ENCODE results near the gene TMEM101. TPM values are rescaled to one million over a fixed set of nuclear protein-coding genes. Genes with fewer than 3 reads are reported as not detected.

TMEM101 gene
- total and polyA plus RNA-seq, 2 donors (not counting 3 experiments of a cell fraction or from before 2014, with no cell fraction given): 30.4 to 60.2 TPM

GRCh38 chr17:44038604-44039011 lies 23.8 kb upstream of the TMEM101 start:
- dilution Hi-C loops (cut with MboI; ENCODE audit: extremely low pct_ligation_motif_present, low sequenced_read_pairs) (no loop called here), intact Hi-C loops (cut with micrococcal nuclease) (no loop called here)
- Histone ChIP-seq H3K27ac (ENCODE audit: insufficient read depth, low read depth, low read length) (no peak overlapping the region), H3K9me3 (replicated peaks; ENCODE audit: control insufficient read depth, insufficient read depth, low read length) (no peaks in the 10 kb centered on the region), H3K4me2 (ENCODE audit: insufficient read depth, low read length) (no peak overlapping the region), H3K36me3 (ENCODE audit: control insufficient read depth in 2 of 2, extremely low read depth in 1 of 2, insufficient read depth in 2 of 2, low read length in 2 of 2) (peaks cover 18 to 21% of the 10 kb centered on the region in 2 experiments), H3K4me3 (replicated peaks in 1 of 3; ENCODE audit: insufficient read depth in 1 of 3, low read depth in 1 of 3, low read length in 3 of 3) (no peak overlapping the region), H4K20me1 (replicated peaks; ENCODE audit: control insufficient read depth, extremely low read depth, insufficient read depth, low read length) (no peaks in the 10 kb centered on the region), H3K4me1 (ENCODE audit: control insufficient read depth, extremely low read depth, insufficient read depth, low read length) (peaks cover 8% of the 10 kb centered on the region), H3K9ac (replicated peaks; ENCODE audit: extremely low read depth, insufficient read depth, low read length) (no peak overlapping the region), H3K79me2 (ENCODE audit: control insufficient read depth, insufficient read depth, low read length) (peaks cover 40% of the 10 kb centered on the region), H3K27me3 (ENCODE audit: control insufficient read depth in 2 of 2, insufficient read depth in 2 of 2, low read length in 2 of 2) (no peaks in the 10 kb centered on the region), H2AFZ (ENCODE audit: low read depth, low read length) (no peak overlapping the region), H3K9me1 (replicated peaks; ENCODE audit: control insufficient read depth, extremely low read depth, insufficient read depth, low read length) (no peaks in the 10 kb centered on the region)
- FAIRE-seq (no peak), DNase-seq (ENCODE audit: low read depth, low spot score) (no peak)
- CTCF ChIA-PET: interaction anchor here (1.0 to 1.1 kb wide), 2 partner anchors 77 to 94 kb away, joined by 3 read pairs; no protein-coding TSS in a partner anchor
- POLR2A ChIA-PET: no interaction called here
- TF ChIP-seq POLR2AphosphoS5 (IDR thresholded peaks at IDR 0.05; ENCODE audit: insufficient read depth, low read depth, low read length) (no peak), GATA2 (IDR thresholded peaks at IDR 0.05; ENCODE audit: insufficient read depth, insufficient read length, low read depth, low read length) (no peak), MAX (IDR thresholded peaks at IDR 0.05; ENCODE audit: insufficient read depth, insufficient read length) (no peak), POLR2A (IDR thresholded peaks at IDR 0.05; ENCODE audit: low read depth, low read length) (no peak), MYC (IDR thresholded peaks at IDR 0.05; ENCODE audit: low read depth, low read length) (no peak), EZH2 (IDR thresholded peaks at IDR 0.05; ENCODE audit: borderline replicate concordance, low read depth, low read length, severe bottlenecking) (no peak), JUN (IDR thresholded peaks at IDR 0.05; ENCODE audit: borderline replicate concordance, insufficient read depth, insufficient read length, low read depth) (no peak), FOS (IDR thresholded peaks at IDR 0.05; ENCODE audit: borderline replicate concordance, insufficient read depth, low read length) (no peak), CTCF (IDR thresholded peaks at IDR 0.05; ENCODE audit: extremely low read depth in 1 of 2, insufficient read depth in 1 of 2, low read depth in 1 of 2, low read length in 2 of 2) (no peak)
- no TSS peak for BruUV-seq (replicated peaks)

Data from endothelial cell of umbilical vein (primary cell).